Limb (tissue), 2 donors: ENCODE results near the gene SEC23B.
"Not testable (repeated sequence)": the region's sequence is repeated elsewhere in the genome, so short reads cannot be mapped to it uniquely, and the experiment has no call there.

Experiments used
- DNase-seq, 2 donors: peaks; one replicate each; pipeline ENCODE4 v3.0.0-alpha.2; 2016; ENCODE audit errors: extremely low spot score in 2 of 2

The SEC23B gene

DNA sequence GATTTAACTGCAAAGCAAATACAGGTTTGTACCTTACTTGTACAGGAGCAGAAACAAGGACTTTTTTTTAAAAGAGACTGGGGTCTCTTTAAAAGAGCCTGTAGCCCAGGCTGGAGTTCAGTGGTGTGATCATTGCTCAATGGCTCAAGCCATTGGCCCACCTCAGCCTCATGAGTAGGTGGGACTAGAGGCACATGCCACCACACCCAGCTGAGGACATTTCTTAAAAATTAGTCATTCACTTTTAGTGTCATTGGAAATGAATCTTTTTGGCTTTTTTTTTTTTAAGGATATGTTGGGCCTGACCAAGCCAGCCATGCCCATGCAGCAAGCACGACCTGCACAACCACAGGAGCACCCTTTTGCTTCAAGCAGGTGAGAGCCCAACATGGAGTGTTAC, 16.9 kb downstream of the SEC23B start:
- DNase-seq: no peak

DNA sequence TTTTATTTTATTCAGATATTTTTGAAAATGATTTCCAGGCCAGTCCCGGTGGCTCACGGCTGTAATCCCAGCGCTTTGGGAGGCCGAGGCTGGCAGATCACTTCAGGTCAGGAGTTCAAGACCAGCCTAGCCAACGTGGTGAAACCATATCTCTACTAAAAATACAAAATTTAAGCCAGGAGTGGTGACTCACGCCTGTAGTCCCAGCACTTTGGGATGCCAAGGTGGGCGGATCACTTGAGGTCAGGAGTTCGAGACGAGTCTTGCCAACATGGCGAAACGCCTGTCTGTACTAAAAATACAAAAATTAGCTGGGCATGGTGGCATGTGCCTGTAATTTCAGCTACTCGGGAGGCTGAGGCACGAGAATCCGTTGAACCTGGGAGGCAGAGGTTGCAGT, 19.0 kb downstream of the SEC23B start:
- not testable (repeated sequence) for DNase-seq

DNA sequence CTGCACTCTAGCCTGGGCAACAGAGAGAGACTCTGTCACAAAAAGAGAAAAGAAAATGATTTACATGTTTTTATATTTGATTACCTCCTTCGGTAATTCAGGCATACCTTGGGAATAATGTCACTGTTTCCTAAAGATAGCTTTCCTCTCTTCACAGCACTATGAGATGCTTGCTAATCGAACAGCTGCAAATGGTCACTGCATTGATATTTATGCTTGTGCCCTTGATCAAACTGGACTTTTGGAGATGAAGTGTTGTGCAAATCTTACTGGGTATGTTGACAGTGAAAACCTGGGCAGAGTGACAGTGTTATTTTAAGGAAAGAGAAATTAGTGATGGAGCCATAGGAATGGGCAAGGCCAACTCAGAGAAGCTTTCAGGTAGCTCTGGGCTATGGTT, 19.6 kb downstream of the SEC23B start:
- no peak for DNase-seq

DNA sequence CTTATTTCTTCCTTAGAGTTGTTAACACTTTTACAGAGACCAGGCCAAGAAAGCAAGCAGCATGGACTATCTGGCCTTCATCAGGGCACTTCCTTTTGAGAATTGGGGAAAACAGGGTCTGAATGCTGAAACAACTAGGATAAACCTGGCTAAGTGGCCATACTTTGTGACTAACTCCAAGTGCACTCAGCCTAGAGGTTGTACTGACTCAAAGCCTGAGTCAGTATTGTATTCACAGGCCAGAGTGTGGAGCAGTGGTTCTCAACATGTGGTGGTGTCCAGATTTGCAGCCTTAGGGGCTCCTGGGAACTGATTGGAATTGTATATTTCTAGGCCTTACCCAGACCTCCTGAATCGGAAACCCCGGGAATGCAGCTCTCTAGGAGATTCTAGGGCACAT, 20.1 kb downstream of the SEC23B start:
- DNase-seq: no peak

DNA sequence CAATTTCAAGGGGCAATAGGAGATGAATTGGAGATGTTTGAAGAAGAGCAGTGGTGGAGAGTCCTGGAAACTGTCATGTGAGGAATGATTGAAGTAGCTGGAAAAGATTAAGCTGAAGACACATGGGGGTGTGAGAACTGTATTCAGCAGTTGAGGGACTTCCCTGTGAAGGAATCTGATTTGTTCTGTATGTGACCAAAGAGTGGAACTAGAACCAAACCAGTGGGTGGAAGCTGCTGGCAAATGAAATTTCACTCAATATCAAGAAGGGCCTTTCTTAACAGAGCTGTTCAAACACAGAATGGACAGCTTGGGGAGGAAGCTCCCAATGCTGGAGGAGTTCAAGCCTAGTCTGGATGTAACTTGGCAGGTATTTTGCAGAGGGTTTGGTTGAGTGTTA, 21.3 kb downstream of the SEC23B start:
- DNase-seq: no peak

DNA sequence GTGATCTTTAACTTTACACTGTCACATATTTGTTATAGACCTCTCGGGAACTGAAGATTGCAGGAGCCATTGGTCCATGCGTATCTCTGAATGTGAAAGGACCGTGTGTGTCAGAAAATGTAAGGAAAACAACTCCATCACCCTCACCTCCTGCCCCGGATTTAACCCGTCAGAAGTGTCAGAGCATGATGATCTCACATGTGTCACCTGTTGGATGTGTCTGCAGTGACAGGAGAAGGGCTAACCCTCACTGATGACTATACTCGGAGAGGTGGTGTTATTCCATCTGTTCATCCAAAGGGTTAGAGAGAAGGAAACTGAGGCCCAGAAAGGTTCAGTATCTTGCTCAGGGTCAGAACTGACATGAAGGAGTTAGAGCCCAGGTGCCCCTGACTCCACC, 24.9 kb downstream of the SEC23B start:
- no peak for DNase-seq

DNA sequence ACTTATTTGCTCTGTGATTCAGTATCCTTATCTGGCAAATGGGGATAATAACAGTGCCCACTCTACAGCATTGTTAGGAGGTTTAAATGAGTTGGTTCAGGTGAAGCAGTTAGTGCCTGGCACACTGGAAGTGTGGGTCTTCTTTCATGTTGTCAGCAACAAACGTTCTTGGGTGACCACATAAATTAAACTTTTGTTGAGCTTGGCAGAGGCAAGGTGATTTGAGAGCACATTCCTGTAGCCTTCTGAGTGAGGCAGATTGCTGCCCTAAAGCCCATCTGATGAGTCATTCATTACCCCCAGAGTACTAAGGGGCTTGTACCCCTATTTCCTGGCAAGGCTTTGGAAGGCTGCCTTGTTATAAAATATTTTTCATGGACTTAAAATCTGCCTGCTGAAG, 25.8 kb downstream of the SEC23B start:
- no peak for DNase-seq

DNA sequence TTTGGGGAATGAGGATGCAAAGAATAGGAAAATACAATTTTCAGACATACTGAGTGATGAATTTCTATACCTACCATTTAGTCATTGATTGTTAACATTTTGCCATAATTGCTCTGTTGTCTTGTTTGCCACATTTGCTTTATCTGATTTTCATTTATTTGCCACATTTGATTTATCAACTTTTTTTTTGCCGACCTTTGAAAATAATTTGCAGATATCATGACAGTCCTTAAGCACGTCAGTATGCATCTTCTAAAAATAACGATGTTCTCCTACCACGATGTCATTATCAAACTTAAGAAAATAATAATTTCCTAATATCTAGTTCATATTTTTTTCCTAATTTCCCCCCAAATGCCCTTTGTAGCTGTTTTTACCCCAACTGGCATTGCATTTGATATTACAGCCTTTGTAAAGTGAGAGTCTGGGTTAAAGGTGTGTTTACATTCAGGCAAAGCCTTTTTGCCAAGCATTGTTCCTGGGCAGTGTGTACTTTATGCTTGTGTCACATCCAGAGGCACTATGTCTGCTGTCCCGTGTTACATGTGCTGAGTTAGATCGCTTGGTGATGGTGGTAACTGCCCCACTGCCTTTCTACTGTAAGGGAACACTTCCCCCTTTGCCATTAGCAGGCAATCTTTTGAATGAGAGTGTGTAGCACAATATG, 26.4 kb downstream of the SEC23B start:
- no peak for DNase-seq

DNA sequence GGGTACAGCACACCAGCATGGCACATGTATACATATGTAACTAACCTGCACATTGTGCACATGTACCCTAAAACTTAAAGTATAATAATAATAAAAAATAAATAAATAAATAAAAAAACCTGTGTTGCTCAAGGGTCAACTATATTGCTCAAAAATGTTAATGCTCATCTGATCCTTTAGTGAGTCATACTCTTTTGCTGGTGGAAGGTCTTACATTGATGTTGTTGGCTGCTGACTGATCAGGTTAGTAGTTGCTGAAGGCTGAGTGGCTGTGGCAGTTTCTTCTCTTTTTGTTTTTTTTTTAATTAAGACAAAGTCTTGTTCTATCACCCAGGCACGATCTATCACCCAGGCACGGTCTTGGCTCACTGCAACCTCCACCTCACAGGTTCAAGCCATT, 29.9 kb downstream of the SEC23B start:
- DNase-seq: no peak

DNA sequence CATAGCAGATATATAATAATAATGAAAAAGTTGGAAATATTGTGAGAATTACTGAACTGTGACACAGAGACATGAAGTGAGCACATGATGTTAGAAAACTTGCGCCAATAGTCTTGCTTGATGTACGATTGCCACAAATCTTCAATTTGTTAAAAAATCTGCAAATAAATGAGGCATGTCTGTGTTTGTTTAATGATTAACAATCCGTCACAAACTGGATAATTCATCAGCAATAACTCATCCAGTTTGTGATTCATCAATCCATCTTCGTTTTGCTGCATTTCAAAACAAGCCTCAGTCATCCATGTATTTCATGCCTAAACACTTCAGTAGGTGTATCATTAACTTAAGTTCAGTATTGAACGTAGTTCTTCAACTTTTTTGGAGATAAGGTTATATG, 34.0 kb downstream of the SEC23B start:
- DNase-seq: no peak

DNA sequence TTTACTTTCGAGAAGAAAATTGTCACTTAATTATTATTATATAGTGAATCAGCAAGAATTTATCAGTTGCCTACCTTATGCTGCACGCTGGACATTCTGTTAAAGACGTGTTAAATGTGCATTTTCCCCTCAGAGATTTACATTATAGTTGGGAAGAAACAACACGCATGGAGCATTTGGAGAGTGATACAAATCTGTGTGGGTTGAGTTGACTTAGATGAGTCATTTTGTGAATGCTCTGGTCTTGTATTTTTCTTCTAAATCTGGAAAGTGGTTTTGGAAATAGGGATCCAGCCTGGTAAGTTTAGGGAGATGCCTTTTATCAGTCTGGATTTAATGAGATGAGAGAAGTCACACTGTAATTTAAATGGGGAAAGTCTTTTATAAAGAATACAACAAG, 35.5 kb downstream of the SEC23B start:
- no peak for DNase-seq

DNA sequence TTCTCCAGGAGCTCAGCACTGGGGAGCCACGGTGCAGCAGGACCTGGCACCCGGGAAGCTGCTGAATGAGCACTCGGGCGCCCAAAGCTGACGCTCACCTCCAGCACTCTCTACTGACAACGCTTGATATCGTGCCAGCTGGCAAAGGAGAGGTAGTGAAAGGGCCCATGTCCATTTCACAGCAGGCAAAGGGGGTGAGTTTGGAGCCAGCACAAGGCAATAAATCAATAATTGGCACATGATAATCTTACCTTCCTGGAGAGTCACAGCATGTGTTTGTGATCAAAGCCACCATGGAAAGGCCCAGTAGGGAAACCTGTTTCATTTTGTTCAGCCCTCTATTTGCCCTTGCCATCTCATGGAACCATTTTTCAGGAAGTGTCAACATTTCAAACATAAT, 36.2 kb downstream of the SEC23B start:
- no peak for DNase-seq

DNA sequence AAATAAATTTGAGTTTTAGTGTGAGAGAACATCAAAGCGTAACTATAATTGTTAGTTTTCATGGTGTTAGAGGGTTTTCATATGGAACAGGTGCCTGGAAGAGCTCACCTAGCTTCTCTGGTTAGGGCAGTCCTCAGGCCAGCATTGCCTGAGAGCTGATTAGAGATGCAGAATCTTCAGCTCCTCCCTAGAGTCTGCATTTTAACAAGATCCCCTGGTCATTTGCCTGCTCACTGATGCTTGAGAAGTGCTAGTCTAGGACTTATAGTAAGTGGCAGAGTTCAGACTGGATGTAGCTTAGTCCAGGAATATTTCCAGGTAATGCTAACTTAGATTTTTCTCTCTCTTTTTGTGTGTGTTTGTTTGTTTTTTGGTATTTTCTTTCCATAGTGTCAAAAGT, 37.8 kb downstream of the SEC23B start:
- no peak for DNase-seq

DNA sequence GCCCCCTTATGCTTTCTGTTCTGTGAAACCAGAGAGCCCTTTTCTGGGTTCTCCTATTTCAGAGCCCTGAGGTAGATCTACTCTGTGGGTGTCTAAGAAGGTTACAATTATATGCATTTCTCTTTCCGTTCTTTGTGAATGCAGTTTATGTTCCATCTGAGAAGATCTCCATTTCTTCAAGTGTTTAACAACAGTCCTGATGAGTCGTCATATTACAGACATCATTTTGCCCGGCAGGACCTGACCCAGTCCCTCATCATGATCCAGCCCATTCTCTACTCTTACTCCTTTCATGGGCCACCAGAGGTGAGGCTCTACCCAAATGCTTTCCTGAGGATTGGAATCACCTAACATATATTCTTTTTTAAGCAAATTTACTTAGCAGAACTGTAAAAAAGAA, 40.7 kb downstream of the SEC23B start:
- DNase-seq: no peak

DNA sequence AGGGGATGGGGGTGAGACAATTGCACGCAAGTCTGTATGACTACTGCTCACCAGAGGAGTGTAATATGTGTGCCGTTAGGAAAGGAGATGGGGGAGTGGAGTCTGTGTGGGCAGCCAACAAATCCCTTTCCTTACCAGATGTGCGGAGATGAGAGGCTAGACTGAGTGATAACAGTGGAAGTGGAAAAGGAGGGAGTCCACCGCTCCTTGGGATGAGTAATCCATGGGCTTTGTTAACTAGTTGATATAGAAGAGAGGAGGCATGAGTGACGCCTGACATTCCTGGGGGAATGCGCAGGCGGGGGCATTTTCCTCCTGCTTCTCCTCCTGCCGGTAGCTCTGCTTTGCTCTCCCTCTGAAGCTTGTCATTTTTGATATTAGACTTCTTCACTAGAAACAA, 46.0 kb downstream of the SEC23B start:
- no peak for DNase-seq

DNA sequence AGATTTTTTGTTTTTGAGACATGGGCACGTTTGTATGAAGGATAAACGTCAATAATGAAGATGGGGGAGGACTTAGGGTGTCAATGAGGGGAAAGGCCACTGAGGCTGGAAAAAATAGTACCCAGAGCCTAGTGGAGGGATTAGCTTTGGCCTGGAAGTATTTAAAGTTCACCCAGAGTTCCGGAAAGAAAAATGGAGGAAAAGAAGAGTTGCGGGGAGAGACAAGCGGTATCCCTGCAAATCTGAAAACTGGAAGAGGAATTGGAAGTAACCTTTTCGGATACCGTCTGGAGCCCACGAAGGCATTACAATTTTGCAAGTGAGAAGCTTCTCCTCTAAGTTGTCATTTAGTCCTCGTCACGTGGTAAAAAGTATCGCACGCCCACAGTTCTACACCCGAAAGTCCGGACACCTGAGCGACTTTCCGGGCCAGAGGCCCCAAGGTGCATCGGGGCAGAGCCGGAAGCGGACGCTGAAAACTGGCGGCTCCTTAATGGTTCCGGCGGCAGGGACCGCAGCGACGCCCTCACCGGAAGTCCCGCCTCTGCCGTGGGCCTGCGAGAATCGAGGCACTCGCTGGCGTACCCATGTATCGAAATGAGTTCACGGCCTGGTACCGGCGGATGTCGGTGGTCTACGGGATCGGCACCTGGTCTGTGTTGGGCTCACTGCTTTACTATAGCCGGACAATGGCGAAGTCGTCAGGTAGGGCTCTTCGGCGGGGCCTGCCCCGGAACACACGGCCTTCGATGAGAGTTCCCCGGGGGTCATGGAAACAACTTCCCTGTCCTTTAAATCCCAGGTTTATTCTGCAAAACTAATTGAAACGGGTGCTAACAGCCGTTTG, 59.4 kb downstream of the SEC23B start, which contains the start of gene SMIM26:
TSS of gene SMIM26 (plus strand) at position 541 of the 847 bp plus-strand sequence. CDS start at position 588, 47 bp downstream.
- DNase-seq: peak; percentile 90 to 95

DNA sequence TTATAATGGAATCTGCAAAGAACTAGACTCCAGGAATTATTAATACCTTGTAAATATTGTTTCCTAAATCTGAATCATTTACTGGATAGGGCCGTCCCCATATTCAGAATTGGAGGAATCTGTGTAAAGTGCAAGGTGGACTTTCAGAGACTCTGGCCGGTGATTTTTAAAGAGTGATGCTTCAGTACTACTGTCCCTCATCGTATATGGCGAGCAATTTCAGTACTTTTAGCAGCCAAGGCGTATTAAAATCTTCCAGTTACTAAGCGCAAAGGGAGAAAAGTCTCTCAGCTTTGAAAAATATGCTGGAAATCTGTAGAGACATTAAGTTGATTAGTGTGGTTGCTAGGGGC, 60.0 kb downstream of the SEC23B start:
- no peak for DNase-seq

DNA sequence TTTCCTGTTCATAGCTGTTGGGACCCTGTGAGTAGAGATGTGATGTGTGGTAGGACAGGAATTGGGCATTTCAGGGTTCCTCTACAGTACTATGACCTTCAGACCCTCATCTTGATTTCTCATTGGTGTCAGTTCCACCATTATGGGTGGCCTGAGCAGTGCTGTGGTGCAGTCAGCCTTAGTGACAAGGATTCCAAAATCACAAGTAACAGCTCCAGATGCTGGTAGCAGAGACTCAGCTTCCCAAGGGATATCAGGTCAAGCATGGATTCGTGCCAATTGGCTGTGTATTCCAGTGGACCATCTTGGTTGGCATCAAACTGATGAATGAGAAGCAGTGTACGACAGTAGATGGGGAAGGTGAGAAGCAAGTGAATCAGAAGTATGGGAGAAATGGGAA, 63.3 kb downstream of the SEC23B start:
- no peak for DNase-seq

DNA sequence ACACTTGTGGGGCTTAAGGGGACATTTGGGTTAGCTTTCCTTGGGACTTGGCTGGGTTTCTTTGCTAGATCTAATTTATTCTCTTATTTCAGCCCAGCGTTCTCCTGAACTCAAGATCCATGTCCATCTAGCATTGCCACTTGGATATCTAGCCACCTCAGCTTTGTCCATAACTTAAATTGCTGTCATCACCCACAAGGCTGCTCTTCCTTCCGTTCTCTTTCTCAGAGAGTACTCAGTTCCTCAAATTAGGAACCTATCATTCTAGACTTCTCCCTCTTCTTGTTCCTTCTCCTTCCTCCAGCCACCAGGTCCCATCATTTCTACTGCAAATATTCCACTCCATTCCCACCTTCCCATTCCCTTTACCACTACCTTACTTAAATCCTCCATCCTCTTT, 63.8 kb downstream of the SEC23B start:
- no peak for DNase-seq

DNA sequence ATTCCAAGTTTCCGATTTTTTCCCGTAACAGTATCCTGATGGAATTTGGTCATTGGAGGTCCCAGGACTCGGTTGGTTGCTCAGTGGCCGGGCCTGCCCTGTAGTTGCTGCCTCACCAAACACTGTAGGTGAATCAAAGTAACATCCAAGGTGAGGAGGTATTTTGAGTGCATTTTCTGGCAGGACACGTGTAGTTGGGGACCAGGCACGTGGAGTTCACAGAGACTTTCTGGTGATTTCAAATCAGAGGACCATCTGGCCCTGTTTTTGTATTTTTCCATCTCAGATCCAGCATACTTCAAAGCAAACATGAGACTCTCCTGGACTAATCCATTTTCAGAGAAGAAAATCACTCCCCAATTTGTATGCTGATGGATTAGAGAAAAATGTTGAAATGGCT, 70.2 kb downstream of the SEC23B start:
- DNase-seq: no peak

DNA sequence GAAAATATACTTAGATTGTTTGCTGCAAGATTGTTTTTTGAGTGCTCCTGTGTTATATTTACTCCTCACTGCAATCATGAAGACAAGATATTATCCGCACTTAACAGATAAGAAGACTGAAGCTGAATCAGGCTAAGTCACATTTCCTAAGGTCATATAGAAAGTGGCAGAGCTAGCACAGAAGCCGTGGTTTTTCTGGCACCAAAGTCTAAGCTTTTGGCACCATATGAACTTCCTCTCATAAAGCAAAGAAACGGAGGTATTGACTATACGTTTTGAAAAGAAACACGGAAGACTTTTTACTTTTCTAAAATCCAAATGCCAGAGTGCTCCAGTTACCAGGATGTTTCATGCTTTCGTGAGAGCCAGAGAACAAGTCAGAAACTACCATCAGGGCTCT, 70.8 kb downstream of the SEC23B start:
- DNase-seq: no peak

DNA sequence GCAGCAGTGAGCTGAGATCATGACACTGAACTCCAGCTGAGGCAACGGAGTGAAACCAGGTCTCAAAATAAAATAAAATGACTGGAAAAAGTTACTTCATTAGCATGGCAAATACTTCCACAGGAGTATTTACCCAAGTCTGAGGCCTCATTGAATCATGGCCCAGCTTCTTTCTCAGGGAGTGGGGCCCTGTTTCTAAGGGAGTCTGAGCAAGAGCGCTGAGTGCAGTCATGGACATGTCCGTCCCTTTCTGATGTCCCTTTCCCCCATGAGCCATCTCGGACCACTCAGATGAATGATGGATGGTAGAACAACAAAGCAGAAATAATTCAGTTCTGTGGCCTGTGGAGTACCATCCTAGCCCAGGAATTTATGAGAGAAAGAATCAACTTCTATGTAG, 72.3 kb downstream of the SEC23B start:
- DNase-seq: no peak

DNA sequence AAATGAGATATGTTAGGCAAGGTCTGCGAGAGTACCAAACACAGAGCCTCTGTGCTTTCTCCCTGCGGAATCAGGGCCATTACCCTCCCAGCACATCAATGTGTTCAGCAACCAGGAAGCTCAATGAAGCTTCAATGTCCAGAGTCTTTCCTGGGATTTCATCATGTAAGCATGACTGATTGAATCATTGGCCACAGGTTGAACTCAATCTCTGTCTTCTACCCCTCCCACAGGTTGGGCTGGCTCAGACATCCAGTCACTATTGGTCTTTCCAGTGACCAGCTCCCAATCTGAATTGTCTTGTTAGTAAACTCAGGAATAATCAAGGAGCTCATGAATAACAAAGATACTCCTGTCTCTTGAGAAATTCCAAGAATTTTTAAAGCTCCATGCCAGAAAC, 77.4 kb downstream of the SEC23B start:
- DNase-seq: no peak
